ENCODE data around the gene LMNB1.
A peak's percentile ranks its signal among the peaks of the same experiment; 100 is the strongest.
"Not testable (repeated sequence)": the region's sequence is repeated elsewhere in the genome, so short reads cannot be mapped to it uniquely, and the experiment has no call there.

Gene LMNB1

DNA sequence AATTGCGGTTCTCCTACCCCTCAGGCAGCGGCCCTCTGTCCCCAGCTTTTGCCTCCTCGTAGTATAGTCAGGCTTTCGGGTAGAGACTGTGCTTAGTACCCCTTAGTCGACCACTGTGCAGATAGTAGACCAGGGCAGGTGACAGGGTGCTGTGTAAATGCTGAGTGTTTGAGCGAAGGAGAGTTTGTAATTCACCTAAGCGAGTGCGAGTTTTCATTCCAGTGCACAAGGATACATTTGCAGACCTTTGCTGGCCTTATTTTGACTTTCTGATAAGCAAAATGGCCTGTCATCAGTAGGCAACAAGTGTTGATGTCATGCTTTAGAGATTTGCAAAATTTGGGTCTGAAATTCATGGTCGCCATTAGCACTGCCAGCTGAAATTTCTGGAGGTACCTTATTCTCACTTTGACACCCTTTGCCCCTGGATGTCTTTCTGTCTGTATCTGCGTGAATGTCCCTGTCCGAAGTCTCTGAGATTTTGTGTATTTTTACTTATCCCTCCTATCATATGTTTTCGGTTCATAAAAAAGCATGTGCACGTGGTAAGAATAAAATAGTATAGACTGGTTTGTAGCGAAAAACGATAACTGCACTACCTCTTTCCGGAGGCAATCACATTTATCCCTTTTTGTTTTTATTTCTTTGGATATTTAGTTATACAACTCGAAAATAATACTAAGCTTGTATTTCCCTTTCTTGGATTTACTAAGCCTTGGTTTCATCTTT, 1.9 kb downstream of the LMNB1 start:
- no peak for DNase-seq (ENCODE audit: low read depth in 3 of 3)

DNA sequence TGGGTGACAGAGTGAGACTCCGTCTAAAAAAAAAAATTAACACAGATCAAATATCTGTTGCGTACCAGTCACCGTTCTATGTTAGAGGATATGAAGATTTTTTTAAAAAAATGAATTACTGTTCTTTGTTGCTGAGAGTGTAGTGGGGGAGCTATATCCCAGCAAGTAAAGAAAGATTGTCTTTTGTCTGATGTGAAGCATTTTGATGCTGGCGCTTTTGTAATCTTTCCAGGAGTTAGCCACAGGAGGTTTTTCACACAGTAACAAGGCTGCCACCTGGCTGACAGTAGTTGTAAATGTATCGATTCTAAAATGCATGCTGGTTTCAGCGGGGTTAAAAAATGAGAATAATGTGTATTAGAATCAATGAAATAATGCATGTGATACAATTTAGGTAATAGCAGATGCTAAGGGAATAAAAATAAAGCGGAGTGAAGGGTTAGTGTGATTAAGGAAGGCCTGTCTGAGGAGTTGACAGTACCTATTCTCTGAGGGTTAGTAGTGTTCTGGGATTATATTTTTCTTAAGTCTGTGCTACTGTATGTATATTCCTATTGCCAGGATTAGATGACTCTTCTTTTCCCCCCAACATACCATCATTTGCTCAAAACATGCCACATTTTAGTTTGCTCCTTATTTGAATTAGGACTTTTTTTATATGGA, 3.4 kb downstream of the LMNB1 start:
- peak in 1 of 3 experiments; percentile 35 for DNase-seq (ENCODE audit: low read depth in 3 of 3)

DNA sequence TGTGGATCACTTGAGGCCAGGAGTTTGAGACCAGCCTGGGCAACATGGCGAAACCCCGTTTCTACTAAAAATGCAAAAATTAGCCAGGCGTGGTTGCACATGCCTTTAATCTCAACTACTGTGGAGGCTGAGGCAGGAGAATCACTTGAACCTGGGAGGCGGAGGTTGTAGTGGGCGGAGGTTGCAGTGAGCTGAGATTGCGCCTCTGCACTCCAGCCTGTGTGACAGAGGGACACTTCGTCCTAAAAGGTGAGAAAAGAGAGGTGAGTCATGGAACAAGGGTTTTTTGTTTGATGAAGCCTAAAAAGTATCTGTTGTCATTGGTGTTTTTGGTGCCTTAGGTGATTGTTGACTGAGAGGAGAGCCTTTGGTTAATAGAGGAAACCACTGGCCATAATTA, 11.5 kb downstream of the LMNB1 start:
- DNase-seq (ENCODE audit: low read depth in 3 of 3): not testable (repeated sequence)

DNA sequence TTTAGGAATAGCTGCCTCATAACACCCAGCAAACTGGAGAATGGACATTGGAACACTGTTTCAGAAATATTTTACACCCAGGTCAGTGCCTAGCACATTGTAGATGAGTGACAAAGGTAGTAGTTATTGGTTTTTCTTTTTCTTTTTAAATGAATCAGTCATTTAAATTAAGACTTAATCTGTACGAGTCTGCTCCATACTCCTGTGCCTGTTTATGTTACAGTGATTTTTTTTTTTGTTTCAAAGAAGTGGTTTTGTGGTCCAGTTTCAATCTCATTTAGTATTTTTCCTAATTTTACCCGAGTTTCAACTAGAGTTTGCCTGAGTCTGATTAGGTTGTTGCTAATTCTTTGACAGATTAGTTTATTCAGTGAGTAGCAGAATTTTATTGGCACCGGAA, 16.2 kb downstream of the LMNB1 start:
- DNase-seq (ENCODE audit: low read depth in 3 of 3): no peak

DNA sequence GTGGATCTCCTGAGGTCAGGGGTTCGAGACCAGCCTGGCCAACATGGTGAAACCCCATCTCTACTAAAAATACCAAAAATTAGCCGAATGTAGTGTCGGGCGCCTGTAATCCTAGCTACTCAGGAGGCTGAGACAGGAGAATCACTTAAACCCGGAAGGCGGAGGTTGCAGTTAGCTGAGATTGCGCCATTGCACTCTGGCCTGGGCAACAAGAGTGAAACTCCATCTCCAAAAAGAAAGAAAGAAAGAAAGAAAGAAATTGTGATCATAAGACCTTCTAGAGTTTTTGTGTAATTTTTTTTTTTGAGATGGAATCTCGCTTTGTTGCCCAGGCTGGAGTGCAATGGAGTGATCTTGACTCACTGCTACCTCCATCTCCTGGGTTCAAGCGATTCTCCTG, 16.7 kb downstream of the LMNB1 start:
- not testable (repeated sequence) for DNase-seq (ENCODE audit: low read depth in 3 of 3)

DNA sequence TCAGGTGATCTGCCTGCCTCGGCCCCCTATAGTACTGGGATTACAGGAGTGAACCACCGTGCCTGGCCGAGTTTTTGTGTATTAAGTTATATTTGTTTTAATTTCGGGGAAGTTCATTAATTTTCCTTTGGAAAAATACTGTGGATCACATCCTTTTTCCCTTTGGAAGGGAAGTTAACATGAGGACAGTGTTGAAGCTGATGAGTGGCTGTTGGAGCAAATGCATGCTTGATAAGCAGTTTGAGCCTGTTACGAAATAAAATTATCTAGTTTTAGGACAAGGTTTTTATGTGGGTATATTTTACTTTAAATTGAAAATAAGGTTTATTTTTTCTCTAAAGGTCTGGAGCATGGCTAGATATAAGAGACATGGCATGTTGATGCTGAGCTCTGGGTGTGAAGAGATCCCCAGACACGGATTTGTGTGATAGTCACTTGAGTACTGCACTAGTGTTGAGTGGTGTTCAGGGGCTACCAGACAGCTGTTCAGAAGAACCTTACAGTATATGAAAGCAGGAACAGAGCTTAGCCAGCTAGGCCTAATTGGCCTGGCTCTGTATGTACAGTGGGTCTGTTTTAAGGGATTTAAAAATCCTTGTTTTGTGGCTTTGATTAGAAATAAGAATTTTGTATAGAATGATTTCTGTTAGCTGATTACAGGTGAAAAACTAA, 17.4 kb downstream of the LMNB1 start:
- no peak for DNase-seq (ENCODE audit: low read depth in 3 of 3)

DNA sequence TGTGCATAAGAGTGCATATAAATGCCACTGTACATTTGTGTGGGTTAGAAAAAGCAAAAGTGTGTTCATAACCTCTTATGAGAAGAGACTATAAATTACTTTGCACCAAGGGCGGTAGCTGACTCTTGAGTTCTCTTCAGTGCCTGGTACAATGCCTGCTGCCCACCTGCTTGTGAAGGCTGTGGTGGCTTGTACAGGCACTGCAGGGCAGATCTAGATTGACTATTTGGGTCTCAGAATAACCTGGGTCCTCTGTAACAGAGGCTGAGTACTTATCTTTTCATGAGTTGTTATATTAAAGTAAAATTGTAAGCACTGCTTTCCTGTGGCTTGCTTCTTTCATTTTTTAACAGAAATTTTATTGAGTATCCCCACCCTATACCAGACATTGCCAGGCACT, 22.8 kb downstream of the LMNB1 start:
- DNase-seq (ENCODE audit: low read depth in 3 of 3): no peak

DNA sequence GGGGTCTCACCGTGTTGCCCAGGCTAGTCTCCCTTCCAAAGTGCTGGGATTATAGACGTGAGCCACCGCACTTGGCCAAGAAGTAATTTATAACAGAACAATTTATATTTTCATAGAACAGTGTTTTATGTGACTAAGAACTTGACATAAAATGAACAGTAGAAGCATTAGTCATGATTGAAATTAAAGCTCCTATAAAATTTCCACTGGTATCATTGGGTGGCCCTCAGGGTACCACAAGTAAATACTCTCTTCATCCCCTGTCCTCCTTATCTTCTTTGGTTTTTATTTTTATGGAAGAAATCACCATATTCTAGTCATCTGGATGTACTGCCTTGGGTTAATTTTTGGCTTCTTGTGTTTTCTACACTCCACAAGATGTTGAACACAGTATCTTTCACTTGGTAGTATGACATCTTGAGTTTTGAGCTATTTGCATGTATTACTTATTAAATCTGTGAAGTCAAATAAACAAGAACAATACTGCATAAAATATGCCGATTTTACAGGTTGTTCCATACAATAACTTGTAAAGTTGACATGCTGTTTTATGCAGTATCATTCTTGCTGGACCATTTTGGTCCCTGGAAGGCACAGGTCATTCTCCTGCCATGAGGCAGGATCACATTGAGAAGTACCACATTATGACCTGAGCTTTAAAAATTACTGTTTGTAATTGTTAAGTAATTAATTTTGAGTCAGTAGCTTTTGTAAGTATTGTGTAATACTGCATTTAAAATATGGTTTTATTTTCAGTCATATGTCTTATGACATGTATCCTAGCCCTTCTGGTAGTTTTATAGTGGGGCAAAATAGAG, 24.4 kb downstream of the LMNB1 start:
- no peak for DNase-seq (ENCODE audit: low read depth in 3 of 3)

DNA sequence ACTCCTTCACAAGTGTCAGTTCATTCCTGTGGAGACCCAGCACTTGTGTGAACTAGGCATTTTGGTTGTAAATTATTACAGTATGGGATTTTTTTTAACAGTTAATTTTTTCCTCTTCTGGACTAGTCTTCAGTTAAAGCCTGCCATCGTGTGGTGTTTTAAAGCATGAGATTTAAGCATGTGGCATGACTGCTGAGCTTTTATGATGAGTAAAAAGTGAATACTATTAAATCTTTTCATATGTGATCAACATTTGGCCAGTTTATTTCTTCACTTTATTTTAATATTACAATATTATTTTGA, 25.0 kb downstream of the LMNB1 start:
- DNase-seq (ENCODE audit: low read depth in 3 of 3): no peak

DNA sequence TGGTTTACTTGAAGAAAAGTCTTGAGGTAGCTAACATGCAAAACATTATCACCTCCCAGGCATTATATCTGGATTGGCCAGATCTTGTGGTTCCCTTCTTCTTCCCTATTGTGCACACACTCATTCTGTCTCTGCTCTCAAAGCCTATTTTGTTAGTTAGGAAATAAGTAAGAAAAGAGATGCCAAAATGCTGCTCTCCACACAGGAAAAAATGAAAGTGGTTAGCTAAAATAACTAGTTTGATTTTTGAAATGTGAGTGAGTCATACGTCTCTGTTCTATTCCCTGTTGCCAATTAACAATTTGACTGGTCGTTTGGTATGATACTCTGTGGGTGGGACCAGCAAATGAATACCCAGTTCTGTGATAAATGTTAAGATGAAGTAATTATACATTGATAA, 28.1 kb downstream of the LMNB1 start:
- DNase-seq (ENCODE audit: low read depth in 3 of 3): no peak

DNA sequence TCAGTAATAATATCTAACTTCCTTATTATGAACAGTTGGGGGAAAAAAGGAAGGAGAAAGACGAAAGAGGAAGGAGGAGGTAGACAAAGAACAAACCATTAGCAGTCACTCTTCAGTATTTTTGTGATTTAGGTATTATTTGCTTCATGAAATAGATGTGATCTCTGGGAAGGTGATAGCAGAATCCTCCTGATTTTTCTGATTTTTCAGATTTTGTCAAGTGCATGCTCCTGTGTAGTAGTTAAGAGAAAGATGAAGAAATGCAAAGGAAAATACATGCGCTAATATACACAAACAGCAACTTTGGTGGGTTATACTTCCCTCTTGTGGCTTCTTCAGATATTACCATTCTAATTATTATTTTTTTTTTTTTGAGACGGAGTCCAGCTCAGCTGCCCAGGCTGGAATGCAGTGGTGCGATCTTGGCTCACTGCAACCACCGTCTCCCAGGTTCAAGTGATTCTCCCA, 31.6 kb downstream of the LMNB1 start:
- no peak for DNase-seq (ENCODE audit: low read depth in 3 of 3)

DNA sequence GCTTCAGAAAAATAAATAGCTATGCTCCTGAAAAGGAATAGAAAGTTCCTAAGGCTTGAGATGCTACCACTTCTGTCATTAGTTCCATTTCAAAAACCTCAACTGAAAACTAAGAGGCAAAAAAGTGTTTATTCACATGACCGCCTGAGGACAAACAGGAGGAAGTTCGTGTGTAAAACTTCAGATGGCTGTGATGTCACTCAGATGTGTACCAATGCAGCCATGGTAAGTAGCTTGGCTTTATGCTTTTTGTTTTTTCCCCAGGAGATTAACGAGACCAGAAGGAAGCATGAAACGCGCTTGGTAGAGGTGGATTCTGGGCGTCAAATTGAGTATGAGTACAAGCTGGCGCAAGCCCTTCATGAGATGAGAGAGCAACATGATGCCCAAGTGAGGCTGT, 33.0 kb downstream of the LMNB1 start:
- DNase-seq (ENCODE audit: low read depth in 3 of 3): no peak

DNA sequence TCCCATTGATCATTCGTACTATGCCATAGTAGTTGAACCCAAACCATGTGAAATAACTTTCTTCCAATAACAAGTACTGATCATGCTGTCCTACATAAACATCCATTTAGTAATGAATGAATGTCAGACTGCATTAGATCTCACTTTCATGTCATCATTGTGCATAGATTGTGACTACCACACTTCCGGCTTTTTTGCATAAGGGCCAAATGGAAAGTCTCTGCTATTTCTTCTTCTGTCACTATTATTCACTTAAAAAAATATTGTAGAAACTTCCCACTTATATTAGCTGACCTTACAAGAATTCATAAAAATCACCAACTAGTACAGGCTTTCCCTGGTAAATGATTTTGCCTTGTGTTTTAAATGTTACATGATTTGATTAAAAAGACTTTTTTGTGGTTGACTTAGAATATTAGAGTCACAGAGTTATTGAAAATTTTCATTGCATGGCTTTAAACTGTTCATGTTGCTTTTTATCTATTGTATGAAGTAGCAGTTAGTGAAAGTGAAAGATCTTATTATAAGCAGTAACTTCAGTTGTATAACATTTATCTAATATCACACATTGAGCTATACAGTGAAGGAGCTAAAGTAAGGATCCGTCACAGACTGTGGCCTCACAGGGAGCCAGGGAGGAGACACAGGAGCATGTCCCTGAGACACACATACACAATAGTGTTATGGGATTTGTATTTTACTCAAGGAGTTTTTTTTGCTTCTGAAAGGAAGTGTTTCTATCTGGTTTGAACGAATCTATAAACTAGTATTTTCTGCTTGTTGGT, 33.9 kb downstream of the LMNB1 start:
- no peak for DNase-seq (ENCODE audit: low read depth in 3 of 3)

DNA sequence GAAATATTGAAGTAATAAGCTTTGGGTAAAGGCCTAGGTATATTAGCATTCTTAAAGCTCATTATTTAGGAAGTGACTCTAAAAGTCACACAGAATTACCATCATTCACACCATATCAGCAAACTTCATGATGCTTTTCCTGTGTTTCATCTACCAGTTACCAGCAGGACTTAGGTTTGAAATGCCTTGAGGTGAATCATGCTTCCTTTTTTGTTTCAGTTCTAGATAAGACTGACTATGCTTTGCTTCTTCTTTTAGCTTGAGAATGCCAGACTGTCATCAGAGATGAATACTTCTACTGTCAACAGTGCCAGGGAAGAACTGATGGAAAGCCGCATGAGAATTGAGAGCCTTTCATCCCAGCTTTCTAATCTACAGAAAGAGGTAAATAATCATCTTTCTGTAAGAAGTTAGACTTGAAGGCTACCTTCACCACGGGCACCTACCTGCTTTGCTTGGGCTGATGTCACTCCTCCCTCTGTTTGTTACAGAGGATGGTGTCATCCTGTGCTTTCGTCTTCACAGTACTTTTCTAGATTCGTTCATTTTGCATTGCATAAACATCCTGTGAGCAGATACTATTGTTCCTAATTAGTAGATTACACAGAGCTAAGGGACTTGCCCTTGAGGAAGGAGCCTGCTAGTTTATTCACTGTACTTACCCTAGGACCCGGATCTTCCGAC, 34.7 kb downstream of the LMNB1 start:
- no peak for DNase-seq (ENCODE audit: low read depth in 3 of 3)

DNA sequence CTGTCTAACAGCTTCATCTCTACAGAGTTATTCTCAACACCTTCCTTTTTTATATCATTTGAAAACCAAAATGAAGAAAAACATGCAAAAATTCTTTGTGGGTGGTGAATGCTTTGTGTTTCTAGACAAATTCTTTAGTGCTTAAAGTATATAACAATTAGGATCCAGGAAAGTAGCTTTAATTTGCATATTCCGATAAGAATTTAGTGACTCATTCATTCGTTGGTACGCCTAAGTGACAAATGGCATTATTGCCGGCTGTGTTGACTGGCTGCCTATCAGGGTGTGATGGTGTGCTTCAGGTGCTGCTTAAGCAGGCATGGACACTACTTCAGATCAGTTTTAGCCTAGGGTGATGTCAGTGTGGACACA, 35.2 kb downstream of the LMNB1 start:
- DNase-seq (ENCODE audit: low read depth in 3 of 3): no peak

DNA sequence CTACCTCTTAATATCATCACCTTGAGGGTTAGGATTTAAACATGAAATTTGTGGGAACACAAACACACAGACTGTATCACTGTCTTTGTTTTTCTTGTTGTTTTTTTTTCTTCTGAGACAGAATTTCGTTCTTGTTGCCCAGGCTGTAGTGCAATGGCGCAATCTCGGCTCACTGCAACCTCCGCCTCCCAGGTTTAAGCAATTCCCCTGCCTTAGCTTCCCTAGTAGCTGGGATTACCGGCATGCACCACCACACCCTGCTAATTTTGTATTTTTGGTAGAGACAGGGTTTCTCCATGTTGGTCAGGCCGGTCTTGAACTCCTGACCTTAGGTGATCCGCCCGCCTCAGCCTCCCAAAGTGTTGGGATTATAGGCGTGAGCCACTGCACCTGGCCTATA, 36.9 kb downstream of the LMNB1 start:
- DNase-seq (ENCODE audit: low read depth in 3 of 3): not testable (repeated sequence)

DNA sequence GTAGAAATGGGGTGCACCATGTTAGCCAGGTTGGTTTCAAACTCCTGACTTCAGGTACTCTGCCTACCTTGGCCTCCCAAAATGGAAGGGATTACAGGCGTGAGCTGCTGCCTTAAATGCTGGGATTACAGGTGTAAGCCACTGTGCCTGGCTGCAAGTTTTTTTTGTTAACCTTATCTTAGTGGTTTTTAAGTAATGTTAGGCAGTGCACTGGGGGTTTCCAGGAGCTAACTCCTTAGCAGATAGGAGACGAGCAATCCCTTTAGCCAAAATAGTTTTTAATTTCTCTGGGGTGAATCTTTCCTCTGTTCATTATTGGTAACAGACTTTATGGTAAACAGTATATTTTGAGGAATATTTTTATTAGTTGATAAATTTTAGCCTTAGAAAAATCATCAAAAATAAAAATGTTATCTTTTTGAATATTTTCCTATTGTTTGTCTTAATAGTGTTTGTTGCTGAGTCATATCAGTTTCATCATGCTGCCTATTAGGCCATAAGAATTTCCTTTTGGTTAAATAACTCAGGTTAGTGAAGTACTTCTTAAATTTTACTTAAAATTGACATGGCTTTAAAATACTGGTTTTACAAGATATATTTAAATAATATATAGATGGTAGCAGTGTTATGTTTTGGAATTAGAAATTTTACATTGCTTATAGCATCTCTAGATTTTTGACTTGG, 37.9 kb downstream of the LMNB1 start:
- DNase-seq (ENCODE audit: low read depth in 3 of 3): no peak

DNA sequence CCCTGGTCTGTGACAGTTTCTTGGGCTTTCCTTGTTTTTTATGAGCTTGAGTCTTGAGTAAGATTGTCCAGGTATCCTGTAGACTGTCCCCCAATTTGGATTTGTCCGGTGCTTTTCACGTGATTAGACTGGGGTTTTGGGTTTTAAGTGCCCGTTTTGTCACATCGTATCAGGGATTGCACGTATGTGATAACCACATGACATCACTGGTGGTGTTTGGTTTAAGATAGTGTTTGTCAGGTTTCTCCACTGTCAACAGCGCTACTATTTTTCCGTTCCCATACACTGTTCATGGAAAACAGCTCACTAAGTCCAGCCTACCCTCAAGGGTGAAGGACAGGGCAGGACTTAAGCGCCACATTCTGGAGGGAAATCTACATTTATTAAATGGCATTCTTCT, 39.7 kb downstream of the LMNB1 start:
- DNase-seq (ENCODE audit: low read depth in 3 of 3): no peak

DNA sequence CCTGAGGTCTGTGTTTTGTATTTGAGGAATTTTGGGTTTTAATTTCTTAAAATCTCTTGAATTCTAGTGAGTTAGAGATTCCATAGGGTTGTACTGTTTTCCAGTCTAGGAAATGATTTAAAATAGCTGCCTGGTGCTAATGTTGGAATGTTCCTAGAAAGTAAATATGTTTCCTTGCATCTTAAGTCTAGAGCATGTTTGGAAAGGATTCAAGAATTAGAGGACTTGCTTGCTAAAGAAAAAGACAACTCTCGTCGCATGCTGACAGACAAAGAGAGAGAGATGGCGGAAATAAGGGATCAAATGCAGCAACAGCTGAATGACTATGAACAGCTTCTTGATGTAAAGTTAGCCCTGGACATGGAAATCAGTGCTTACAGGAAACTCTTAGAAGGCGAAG, 41.8 kb downstream of the LMNB1 start:
- no peak for DNase-seq (ENCODE audit: low read depth in 3 of 3)

DNA sequence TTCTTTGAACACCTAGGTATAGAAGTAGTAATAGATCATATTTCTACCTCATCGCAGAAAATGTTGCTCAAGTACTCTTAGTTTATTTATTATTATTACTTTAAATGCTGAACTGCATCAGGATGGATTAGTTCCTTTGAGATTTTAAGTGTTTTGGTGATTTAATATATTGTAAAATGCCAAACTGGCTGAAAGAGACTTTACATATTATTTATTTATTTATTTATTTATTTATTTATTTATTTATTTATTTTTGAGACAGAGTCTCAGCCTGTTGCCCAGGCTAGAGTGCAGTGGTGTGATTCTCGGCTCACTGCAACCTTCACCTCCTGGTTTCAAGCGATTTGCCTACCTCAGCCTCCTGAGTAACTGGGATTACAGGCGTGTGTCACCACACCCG, 42.3 kb downstream of the LMNB1 start:
- no peak for DNase-seq (ENCODE audit: low read depth in 3 of 3)
